Glomerular visceral epithelial cell (primary cell): ENCODE data around the gene ARPC1A.
"Not testable (repeated sequence)": the region's sequence is repeated elsewhere in the genome, so short reads cannot be mapped to it uniquely, and the experiment has no call there.

Experiments used
- DNase-seq: peaks from one replicate; pipeline ENCODE4 v3.0.0-alpha.2; 2016; ENCODE audit errors: extremely low spot score

Gene ARPC1A

GRCh38 chr7:99325592-99326407 lies at the start of gene ARPC1A:
Gene ARPC1A (plus strand): TSS chr7:99325898. CDS start chr7:99333354, 7,456 bp downstream.
- DNase-seq = peak; percentile 93

- no peak for DNase-seq
These were observed 47.5 kb upstream of the ARPC1A start for GRCh38 chr7:99278180-99278579.

GRCh38 chr7:99284165-99284564 lies 41.5 kb upstream of the ARPC1A start:
- not testable (repeated sequence) for DNase-seq

GRCh38 chr7:99287779-99288534 lies 37.7 kb upstream of the ARPC1A start:
- DNase-seq = no peak

GRCh38 chr7:99289185-99289584 lies 36.5 kb upstream of the ARPC1A start:
- DNase-seq = no peak

- not testable (repeated sequence) for DNase-seq
These were observed 35.5 kb upstream of the ARPC1A start for GRCh38 chr7:99290148-99290547.

- no peak for DNase-seq
These were observed 34.6 kb upstream of the ARPC1A start for GRCh38 chr7:99290980-99291607.

GRCh38 chr7:99292127-99292526 lies 33.6 kb upstream of the ARPC1A start:
- DNase-seq = no peak

GRCh38 chr7:99293167-99293566 lies 32.5 kb upstream of the ARPC1A start:
- no peak for DNase-seq

GRCh38 chr7:99293650-99294049 lies 32.0 kb upstream of the ARPC1A start:
- DNase-seq = no peak

GRCh38 chr7:99296471-99296870 lies 29.2 kb upstream of the ARPC1A start:
- DNase-seq = no peak

- DNase-seq = no peak
These were observed 24.2 kb upstream of the ARPC1A start for GRCh38 chr7:99301496-99301895.

- DNase-seq = no peak
These were observed 20.0 kb upstream of the ARPC1A start for GRCh38 chr7:99305473-99306260.

GRCh38 chr7:99308461-99309074 lies 17.1 kb upstream of the ARPC1A start:
- DNase-seq = no peak

GRCh38 chr7:99309111-99309510 lies 16.6 kb upstream of the ARPC1A start:
- no peak for DNase-seq

- DNase-seq = no peak
These were observed 15.7 kb upstream of the ARPC1A start for GRCh38 chr7:99310004-99310403.

GRCh38 chr7:99311702-99312101 lies 14.0 kb upstream of the ARPC1A start:
- no peak for DNase-seq

GRCh38 chr7:99312316-99313203 lies 13.1 kb upstream of the ARPC1A start:
- DNase-seq = peak; percentile 61

GRCh38 chr7:99313204-99313573 lies 12.5 kb upstream of the ARPC1A start:
- DNase-seq = no peak

- DNase-seq = no peak
These were observed 11.2 kb upstream of the ARPC1A start for GRCh38 chr7:99314504-99314903.
